HEK293T (cell line): Measurements from ENCODE around the gene EMP2.
"Not testable (repeated sequence)": the region's sequence is repeated elsewhere in the genome, so short reads cannot be mapped to it uniquely, and the experiment has no call there.

Experiments
- CTCF ChIA-PET: fragments of 350-600 bp; formaldehyde crosslinking; extraction: SDS; loops from one replicate; lab custom pipeline; 2021; ENCODE audit warnings: antibody characterized with exemption, inconsistent platforms; lab: Yijun Ruan, JAX
- POLR2A ChIA-PET: fragments of 350-600 bp; formaldehyde crosslinking; extraction: SDS; loops from one replicate; lab custom pipeline; 2020; ENCODE audit warnings: antibody characterized with exemption, inconsistent platforms; lab: Yijun Ruan, JAX
- DNase-seq: peaks from one replicate; pipeline ENCODE4 v3.0.0; 2012; ENCODE audit warnings: mixed read lengths; ENCODE audit errors: extremely low spot score
- ARNT ChIP-seq: fragments of 450-650 bp; IDR thresholded peaks from 2 replicates; pipeline ENCODE4 v1.6.1; 2017; ENCODE audit warnings: mild to moderate bottlenecking
- BHLHE40 ChIP-seq: fragments of 450-650 bp; IDR thresholded peaks from 2 replicates; pipeline ENCODE4 v1.6.1; 2016; ENCODE audit warnings: mild to moderate bottlenecking, moderate library complexity, borderline replicate concordance
- CTBP1 ChIP-seq: fragments of 450-650 bp; IDR thresholded peaks from 2 replicates; pipeline ENCODE4 v1.6.1; 2016; ENCODE audit warnings: borderline replicate concordance
- ELF4 ChIP-seq: fragments of 450-650 bp; IDR thresholded peaks from 2 replicates; pipeline ENCODE4 v1.6.1; 2017; ENCODE audit warnings: antibody characterized with exemption
- FOXA1 ChIP-seq: fragments of 450-650 bp; IDR thresholded peaks from 2 replicates; pipeline ENCODE4 v1.6.1; 2016; ENCODE audit warnings: mild to moderate bottlenecking
- FOXK2 ChIP-seq: fragments of 450-650 bp; IDR thresholded peaks from 2 replicates; pipeline ENCODE4 v1.6.1; 2016; ENCODE audit warnings: mild to moderate bottlenecking
- FOXM1 ChIP-seq: fragments of 450-650 bp; IDR thresholded peaks from 2 replicates; pipeline ENCODE4 v1.6.1; 2017; ENCODE audit warnings: mild to moderate bottlenecking, borderline replicate concordance
- HDGF ChIP-seq: fragments of 450-650 bp; IDR thresholded peaks from 2 replicates; pipeline ENCODE4 v1.6.1; 2017; ENCODE audit warnings: antibody characterized with exemption, borderline replicate concordance
- L3MBTL2 ChIP-seq: fragments of 450-650 bp; conservative IDR thresholded peaks from 2 replicates; pipeline ENCODE4 v1.6.1; 2016; ENCODE audit warnings: mild to moderate bottlenecking
- LEF1 ChIP-seq: fragments of 450-650 bp; IDR thresholded peaks from 2 replicates; pipeline ENCODE4 v1.6.1; 2017; ENCODE audit warnings: mild to moderate bottlenecking, borderline replicate concordance
- NFRKB ChIP-seq: fragments of 450-650 bp; IDR thresholded peaks from 2 replicates; pipeline ENCODE4 v1.6.1; 2016; ENCODE audit warnings: mild to moderate bottlenecking, moderate library complexity
- PKNOX1 ChIP-seq: fragments of 450-650 bp; IDR thresholded peaks from 2 replicates; pipeline ENCODE4 v1.6.1; 2016
- SP1 ChIP-seq: fragments of 450-650 bp; IDR thresholded peaks from 2 replicates; pipeline ENCODE4 v1.6.1; 2017
- SUZ12 ChIP-seq: fragments of 450-650 bp; IDR thresholded peaks from 2 replicates; pipeline ENCODE4 v1.6.1; 2016; ENCODE audit warnings: mild to moderate bottlenecking
- TARDBP ChIP-seq: fragments of 450-650 bp; IDR thresholded peaks from 2 replicates; pipeline ENCODE4 v1.6.1; 2016
- ZNF384 ChIP-seq: fragments of 450-650 bp; IDR thresholded peaks from 2 replicates; pipeline ENCODE4 v1.6.1; 2016

The EMP2 gene

GRCh38 chr16:10539236-10539635, 41.2 kb downstream of the EMP2 start:
- TF ChIP-seq FOXM1 (no peak), TARDBP (no peak), ELF4 (no peak), PKNOX1 (no peak), BHLHE40 (no peak), L3MBTL2 (no peak), LEF1 (no peak), ZNF384 (no peak), NFRKB (no peak), SUZ12 (no peak), CTBP1 (no peak)
- ChIA-PET CTCF (interaction anchor here (0.5 kb wide), 1 partner anchor 24 kb away, joined by 3 read pairs; no protein-coding TSS in a partner anchor), POLR2A (no interaction called here)
- DNase-seq, result no peak

- POLR2A ChIA-PET, result no interaction called here
- TF ChIP-seq PKNOX1, result no peak
- TF ChIP-seq FOXK2, result no peak
- no peak for TF ChIP-seq TARDBP
- no peak for TF ChIP-seq ARNT
- TF ChIP-seq CTBP1, result no peak
- no peak for TF ChIP-seq HDGF
- TF ChIP-seq SP1, result no peak
- TF ChIP-seq LEF1, result no peak
- TF ChIP-seq L3MBTL2, result no peak
- no peak for TF ChIP-seq BHLHE40
- TF ChIP-seq SUZ12, result no peak
- no peak for TF ChIP-seq ZNF384
- TF ChIP-seq FOXM1, result no peak
- TF ChIP-seq FOXA1, result no peak
- TF ChIP-seq ELF4, result no peak
- TF ChIP-seq NFRKB, result no peak
- DNase-seq, result no peak
- CTCF ChIA-PET, result interaction anchor here (1.0 kb wide), 1 partner anchor 17 kb away, joined by 3 read pairs; no protein-coding TSS in a partner anchor
Observed at GRCh38 chr16:10538583-10538982, 41.8 kb downstream of the EMP2 start.

GRCh38 chr16:10537946-10538345, 42.5 kb downstream of the EMP2 start:
- TF ChIP-seq ELF4 (no peak), ZNF384 (no peak), FOXA1 (no peak), LEF1 (no peak), BHLHE40 (no peak), TARDBP (no peak), FOXK2 (no peak), SUZ12 (no peak), SP1 (no peak), HDGF (no peak)
- DNase-seq, result no peak
- POLR2A ChIA-PET, result no interaction called here
- CTCF ChIA-PET, result interaction anchor here (1.0 kb wide), 1 partner anchor 17 kb away, joined by 3 read pairs; no protein-coding TSS in a partner anchor

- POLR2A ChIA-PET, result no interaction called here
- CTCF ChIA-PET, result interaction anchor here (0.5 kb wide), 1 partner anchor 260 kb away, joined by 4 read pairs; no protein-coding TSS in a partner anchor
- TF ChIP-seq LEF1 (no peak), HDGF (no peak), PKNOX1 (no peak), L3MBTL2 (no peak), FOXM1 (no peak), FOXK2 (no peak), ZNF384 (no peak), BHLHE40 (no peak), SP1 (no peak), NFRKB (no peak), TARDBP (no peak), CTBP1 (no peak), ARNT (no peak)
- DNase-seq, result no peak
Observed at GRCh38 chr16:10536814-10537389, 43.5 kb downstream of the EMP2 start.

- CTCF ChIA-PET, DNase-seq, POLR2A ChIA-PET: not testable (repeated sequence)
Observed at GRCh38 chr16:10536328-10536727, 44.1 kb downstream of the EMP2 start.

GRCh38 chr16:10535461-10535860, 44.9 kb downstream of the EMP2 start:
- CTCF ChIA-PET, result no interaction called here
- no peak for TF ChIP-seq CTBP1
- no peak for TF ChIP-seq FOXM1
- no peak for TF ChIP-seq PKNOX1
- no peak for TF ChIP-seq FOXK2
- no peak for DNase-seq
- POLR2A ChIA-PET, result no interaction called here
